ENCODE results near the gene BAZ2B. TPM values are rescaled to one million over a fixed set of nuclear protein-coding genes. Genes with fewer than 3 reads are reported as not detected.

Gene BAZ2B
- polyA plus RNA-seq, 1 donor from 2014 or later, result 150 TPM

DNA sequence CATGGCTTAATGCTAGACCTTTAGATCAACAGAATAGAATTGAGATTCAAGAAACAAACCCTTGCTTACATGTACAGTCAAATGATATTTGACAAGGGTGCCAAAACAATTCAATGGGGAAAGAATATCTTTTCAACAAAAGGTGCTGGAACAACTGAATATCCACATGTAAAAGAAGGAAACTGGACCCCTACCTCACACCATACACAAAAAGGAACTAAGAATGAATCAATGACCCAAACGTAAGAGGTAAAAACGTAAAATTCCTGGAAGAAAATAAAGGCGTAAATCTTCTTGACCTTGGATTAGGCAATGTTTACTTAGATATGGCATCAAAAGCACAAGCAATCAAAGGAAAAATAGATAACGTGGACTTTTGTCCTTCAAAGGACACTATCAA, 43.1 kb downstream of the BAZ2B start:
- Histone ChIP-seq H3F3A (ENCODE audit: insufficient read depth, low read length, poor library complexity, severe bottlenecking) (no peaks in the 10 kb centered on the region), H3K4me3 (ENCODE audit: low read length) (no peak overlapping the region), H4K20me1 (ENCODE audit: insufficient read depth) (no peaks in the 10 kb centered on the region), H3K9me3 (ENCODE audit: low read length) (no peaks in the 10 kb centered on the region), H3K36me3 (ENCODE audit: insufficient read depth, low read length) (no peaks in the 10 kb centered on the region), H3K9ac (ENCODE audit: low read length) (no peak overlapping the region), H3K27ac (ENCODE audit: low read length) (no peak overlapping the region), H3K9me2 (ENCODE audit: insufficient read depth, low read length) (no peaks in the 10 kb centered on the region), H3K27me3 (ENCODE audit: insufficient read depth, low read depth, low read length) (no peaks in the 10 kb centered on the region), H3K4me2 (ENCODE audit: low read length) (no peak overlapping the region), H2AFZ (ENCODE audit: low read depth, low read length) (no peak overlapping the region), H3K79me2 (replicated peaks; ENCODE audit: insufficient read depth, low read length) (peaks cover 68% of the 10 kb centered on the region)
- no peak for TF ChIP-seq SMC3 (conservative IDR thresholded peaks at IDR 0.05; ENCODE audit: poor library complexity)
- no peak for TF ChIP-seq POLR2AphosphoS5 (IDR thresholded peaks at IDR 0.05)
- TF ChIP-seq MXI1 (conservative IDR thresholded peaks at IDR 0.05; ENCODE audit: poor library complexity, severe bottlenecking), result no peak
- TF ChIP-seq RAD21 (conservative IDR thresholded peaks at IDR 0.05), result no peak
- no peak for TF ChIP-seq EZH2 (IDR thresholded peaks at IDR 0.05; ENCODE audit: borderline replicate concordance, insufficient read depth, low read length, poor library complexity, severe bottlenecking)
- no peak for TF ChIP-seq TAF1 (IDR thresholded peaks at IDR 0.05; ENCODE audit: low read depth)
- TF ChIP-seq, protein P1, sequence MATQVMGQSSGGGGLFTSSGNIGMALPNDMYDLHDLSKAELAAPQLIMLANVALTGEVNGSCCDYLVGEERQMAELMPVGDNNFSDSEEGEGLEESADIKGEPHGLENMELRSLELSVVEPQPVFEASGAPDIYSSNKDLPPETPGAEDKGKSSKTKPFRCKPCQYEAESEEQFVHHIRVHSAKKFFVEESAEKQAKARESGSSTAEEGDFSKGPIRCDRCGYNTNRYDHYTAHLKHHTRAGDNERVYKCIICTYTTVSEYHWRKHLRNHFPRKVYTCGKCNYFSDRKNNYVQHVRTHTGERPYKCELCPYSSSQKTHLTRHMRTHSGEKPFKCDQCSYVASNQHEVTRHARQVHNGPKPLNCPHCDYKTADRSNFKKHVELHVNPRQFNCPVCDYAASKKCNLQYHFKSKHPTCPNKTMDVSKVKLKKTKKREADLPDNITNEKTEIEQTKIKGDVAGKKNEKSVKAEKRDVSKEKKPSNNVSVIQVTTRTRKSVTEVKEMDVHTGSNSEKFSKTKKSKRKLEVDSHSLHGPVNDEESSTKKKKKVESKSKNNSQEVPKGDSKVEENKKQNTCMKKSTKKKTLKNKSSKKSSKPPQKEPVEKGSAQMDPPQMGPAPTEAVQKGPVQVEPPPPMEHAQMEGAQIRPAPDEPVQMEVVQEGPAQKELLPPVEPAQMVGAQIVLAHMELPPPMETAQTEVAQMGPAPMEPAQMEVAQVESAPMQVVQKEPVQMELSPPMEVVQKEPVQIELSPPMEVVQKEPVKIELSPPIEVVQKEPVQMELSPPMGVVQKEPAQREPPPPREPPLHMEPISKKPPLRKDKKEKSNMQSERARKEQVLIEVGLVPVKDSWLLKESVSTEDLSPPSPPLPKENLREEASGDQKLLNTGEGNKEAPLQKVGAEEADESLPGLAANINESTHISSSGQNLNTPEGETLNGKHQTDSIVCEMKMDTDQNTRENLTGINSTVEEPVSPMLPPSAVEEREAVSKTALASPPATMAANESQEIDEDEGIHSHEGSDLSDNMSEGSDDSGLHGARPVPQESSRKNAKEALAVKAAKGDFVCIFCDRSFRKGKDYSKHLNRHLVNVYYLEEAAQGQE (IDR thresholded peaks at IDR 0.05; ENCODE audit: borderline replicate concordance), result no peak
- TF ChIP-seq CTCF (IDR thresholded peaks at IDR 0.05; ENCODE audit: poor library complexity, severe bottlenecking), result no peak
- TF ChIP-seq EP300 (conservative IDR thresholded peaks at IDR 0.05; ENCODE audit: poor library complexity, severe bottlenecking), result no peak

GRCh38 chr2:159572459-159572858, 43.9 kb downstream of the BAZ2B start:
- H3K27me3 ChIP-seq (ENCODE audit: insufficient read depth, low read depth, low read length), result no peaks in the 10 kb centered on the region
- no peaks in the 10 kb centered on the region for H3K36me3 ChIP-seq (ENCODE audit: insufficient read depth, low read length)
- H3K4me3 ChIP-seq (ENCODE audit: low read length), result no peak overlapping the region
- H3F3A ChIP-seq (ENCODE audit: insufficient read depth, low read length, poor library complexity, severe bottlenecking), result no peaks in the 10 kb centered on the region
- no peaks in the 10 kb centered on the region for H4K20me1 ChIP-seq (ENCODE audit: insufficient read depth)
- no peak overlapping the region for H3K4me2 ChIP-seq (ENCODE audit: low read length)
- H3K9me2 ChIP-seq (ENCODE audit: insufficient read depth, low read length), result no peaks in the 10 kb centered on the region
- TF ChIP-seq, protein P1 (IDR thresholded peaks at IDR 0.05; ENCODE audit: borderline replicate concordance), result no peak
- TF ChIP-seq RAD21 (conservative IDR thresholded peaks at IDR 0.05), result no peak
- no peaks in the 10 kb centered on the region for H3K9me3 ChIP-seq (ENCODE audit: low read length)
- H3K27ac ChIP-seq (ENCODE audit: low read length), result no peak overlapping the region
- H3K9ac ChIP-seq (ENCODE audit: low read length), result no peak overlapping the region
- H2AFZ ChIP-seq (ENCODE audit: low read depth, low read length), result no peak overlapping the region
- peaks cover 67% of the 10 kb centered on the region for H3K79me2 ChIP-seq (replicated peaks; ENCODE audit: insufficient read depth, low read length)
